ENCODE data around the gene APCDD1. TPM values are rescaled to one million over a fixed set of nuclear protein-coding genes. Genes with fewer than 3 reads are reported as not detected.
A peak's percentile ranks its signal among the peaks of the same experiment; 100 is the strongest.

APCDD1 gene
- total RNA-seq, 1 experiment from 2014 or later: 355 TPM

DNA sequence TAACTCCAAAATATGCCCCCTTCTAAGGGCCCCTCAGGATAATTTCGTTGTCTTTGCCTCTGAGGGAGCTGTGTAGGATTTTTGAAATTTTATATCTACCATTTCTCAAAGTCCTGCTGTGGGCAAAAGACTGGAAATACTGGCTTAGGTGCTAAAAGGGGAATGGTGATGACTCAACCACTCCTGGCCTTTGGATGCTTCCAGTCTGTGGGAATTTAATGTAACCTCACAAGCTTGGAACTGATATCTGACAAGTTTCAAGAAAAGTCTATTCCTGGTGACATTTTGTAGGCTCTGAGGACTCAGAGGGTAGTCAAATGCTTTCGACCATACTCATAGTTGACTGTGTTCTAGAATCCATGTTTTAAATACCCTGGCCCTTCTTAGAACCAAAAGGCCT lies 3.4 kb upstream of the APCDD1 start:
- intact Hi-C loops (cut with micrococcal nuclease; ENCODE audit: unreplicated experiment): loop anchor here (10.0 kb wide), 1 partner anchor 206 kb away; no protein-coding TSS in a partner anchor
- Histone ChIP-seq H3K4me1 (ENCODE audit: insufficient read depth, low read length, poor library complexity, severe bottlenecking) (peaks cover 38% of the 10 kb centered on the region), H3K4me3 (ENCODE audit: low read depth, low read length, poor library complexity, severe bottlenecking) (no peak overlapping the region), H3K27me3 (replicated peaks; ENCODE audit: insufficient read depth, low read depth, low read length, poor library complexity) (peaks cover 3% of the 10 kb centered on the region), H3K36me3 (ENCODE audit: insufficient read depth, low read length, poor library complexity, severe bottlenecking) (peaks cover 5% of the 10 kb centered on the region), H3K9me3 (ENCODE audit: low read depth, low read length, poor library complexity, severe bottlenecking) (no peaks in the 10 kb centered on the region), H3K27ac (ENCODE audit: low read depth, low read length, poor library complexity, severe bottlenecking) (no peak overlapping the region)
- DNase-seq (ENCODE audit: low spot score): no peak
- no TSS peak for BruUV-seq (replicated peaks)
- ChIA-PET POLR2A (ENCODE audit: low non-redundant PET) (interaction anchor here (0.7 kb wide), 1 partner anchor 42 kb away, joined by 3 read pairs; no protein-coding TSS in a partner anchor), CTCF (no interaction called here)
- TF ChIP-seq EZH2 (IDR thresholded peaks at IDR 0.05; ENCODE audit: borderline replicate concordance, low read depth, low read length, poor library complexity, severe bottlenecking): no peak
- TF ChIP-seq, protein P1, sequence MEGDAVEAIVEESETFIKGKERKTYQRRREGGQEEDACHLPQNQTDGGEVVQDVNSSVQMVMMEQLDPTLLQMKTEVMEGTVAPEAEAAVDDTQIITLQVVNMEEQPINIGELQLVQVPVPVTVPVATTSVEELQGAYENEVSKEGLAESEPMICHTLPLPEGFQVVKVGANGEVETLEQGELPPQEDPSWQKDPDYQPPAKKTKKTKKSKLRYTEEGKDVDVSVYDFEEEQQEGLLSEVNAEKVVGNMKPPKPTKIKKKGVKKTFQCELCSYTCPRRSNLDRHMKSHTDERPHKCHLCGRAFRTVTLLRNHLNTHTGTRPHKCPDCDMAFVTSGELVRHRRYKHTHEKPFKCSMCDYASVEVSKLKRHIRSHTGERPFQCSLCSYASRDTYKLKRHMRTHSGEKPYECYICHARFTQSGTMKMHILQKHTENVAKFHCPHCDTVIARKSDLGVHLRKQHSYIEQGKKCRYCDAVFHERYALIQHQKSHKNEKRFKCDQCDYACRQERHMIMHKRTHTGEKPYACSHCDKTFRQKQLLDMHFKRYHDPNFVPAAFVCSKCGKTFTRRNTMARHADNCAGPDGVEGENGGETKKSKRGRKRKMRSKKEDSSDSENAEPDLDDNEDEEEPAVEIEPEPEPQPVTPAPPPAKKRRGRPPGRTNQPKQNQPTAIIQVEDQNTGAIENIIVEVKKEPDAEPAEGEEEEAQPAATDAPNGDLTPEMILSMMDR (conservative IDR thresholded peaks at IDR 0.05; ENCODE audit: low read depth, low read length): no peak

DNA sequence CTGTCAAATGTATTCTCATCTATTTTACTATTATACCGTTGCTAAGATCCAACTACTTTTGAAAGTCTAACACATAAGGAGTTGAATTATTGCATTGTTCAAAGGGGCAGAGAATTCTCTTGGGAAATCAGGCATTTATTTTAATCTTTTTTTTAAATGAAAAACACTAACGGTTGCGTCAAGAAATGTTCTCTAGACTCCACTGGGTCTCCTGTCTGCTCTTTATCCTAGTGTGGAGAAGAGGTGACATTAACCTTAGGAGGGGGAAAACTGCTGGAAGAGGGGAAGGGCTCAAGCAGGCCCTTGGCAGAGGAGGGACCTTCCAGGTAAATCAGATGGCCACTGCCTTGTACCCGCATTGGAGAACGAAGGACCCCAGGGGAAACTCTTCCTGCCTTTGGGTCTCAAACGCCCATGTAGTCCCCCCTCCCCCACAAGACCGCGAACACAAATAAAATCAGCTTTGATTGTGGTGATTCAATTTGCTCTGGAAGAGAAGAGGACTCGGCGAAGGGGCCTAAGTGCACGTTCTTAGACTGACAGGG lies 1.1 kb upstream of the APCDD1 start:
- H3K27me3 ChIP-seq (replicated peaks; ENCODE audit: insufficient read depth, low read depth, low read length, poor library complexity): no peaks in the 10 kb centered on the region
- intact Hi-C loops (cut with micrococcal nuclease; ENCODE audit: unreplicated experiment): loop anchor here (10.0 kb wide), 1 partner anchor 209 kb away; no protein-coding TSS in a partner anchor

DNA sequence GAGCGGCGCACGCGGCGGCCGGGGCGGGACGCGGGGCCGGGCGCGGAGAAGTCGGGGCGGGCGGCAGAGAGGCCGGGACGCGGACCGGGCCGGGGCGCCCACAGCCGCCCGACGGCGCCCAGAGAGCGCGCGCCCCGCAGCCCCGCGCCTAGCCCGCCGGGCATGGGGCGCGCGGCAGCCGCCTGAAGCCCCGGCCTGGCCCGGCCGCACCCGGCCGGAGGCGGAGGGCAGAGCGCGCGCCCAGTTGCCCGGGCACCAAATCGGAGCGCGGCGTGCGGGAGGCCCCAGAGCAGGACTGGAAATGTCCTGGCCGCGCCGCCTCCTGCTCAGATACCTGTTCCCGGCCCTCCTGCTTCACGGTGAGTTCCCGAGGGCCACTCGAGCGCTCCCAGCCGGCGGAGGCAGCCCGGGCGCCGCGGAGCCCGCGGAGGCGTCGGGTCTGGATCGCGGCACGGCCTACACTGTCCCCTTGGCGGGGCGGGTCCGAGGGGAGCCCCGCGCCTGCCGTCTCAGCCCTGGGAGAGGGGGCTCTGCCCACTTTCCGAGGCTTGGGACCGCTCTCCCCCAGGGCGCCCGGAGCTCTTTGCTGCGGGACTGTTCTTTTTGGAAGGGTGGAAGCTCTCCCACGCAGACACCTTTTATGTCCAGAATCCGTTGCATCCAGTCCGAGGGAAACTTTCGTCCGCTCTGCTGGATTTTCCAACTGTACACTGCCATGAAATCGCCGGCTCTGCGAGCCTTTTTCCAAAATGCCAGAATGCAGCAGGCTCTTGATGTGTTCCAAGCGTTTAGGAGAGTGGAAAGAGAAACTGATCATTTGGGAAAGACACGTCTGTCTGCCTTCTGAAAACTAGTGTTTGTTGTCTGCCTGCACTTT lies 484 bp downstream of the APCDD1 start:
- no peak for TF ChIP-seq EZH2 (IDR thresholded peaks at IDR 0.05; ENCODE audit: borderline replicate concordance, low read depth, low read length, poor library complexity, severe bottlenecking)
- TF ChIP-seq, protein P1 (conservative IDR thresholded peaks at IDR 0.05; ENCODE audit: low read depth, low read length): no peak
- CTCF ChIA-PET: no interaction called here
- Histone ChIP-seq H3K4me1 (ENCODE audit: insufficient read depth, low read length, poor library complexity, severe bottlenecking) (peaks cover 45% of the 10 kb centered on the region), H3K9me3 (ENCODE audit: low read depth, low read length, poor library complexity, severe bottlenecking) (no peaks in the 10 kb centered on the region), H3K36me3 (ENCODE audit: insufficient read depth, low read length, poor library complexity, severe bottlenecking) (peaks cover 38% of the 10 kb centered on the region), H3K4me3 (ENCODE audit: low read depth, low read length, poor library complexity, severe bottlenecking) (peak overlapping the region; percentile 73), H3K27me3 (replicated peaks; ENCODE audit: insufficient read depth, low read depth, low read length, poor library complexity) (no peaks in the 10 kb centered on the region), H3K27ac (ENCODE audit: low read depth, low read length, poor library complexity, severe bottlenecking) (peak overlapping the region; percentile 99)
- BruUV-seq (replicated peaks): no TSS peak
- DNase-seq (ENCODE audit: low spot score): peak; percentile 35
- POLR2A ChIA-PET (ENCODE audit: low non-redundant PET): interaction anchor here (0.6 kb wide), 2 partner anchors 47 to 1455 kb away, joined by 3 to 13 read pairs; no protein-coding TSS in a partner anchor
- intact Hi-C loops (cut with micrococcal nuclease; ENCODE audit: unreplicated experiment): loop anchor here (10.0 kb wide), 1 partner anchor 210 kb away; no protein-coding TSS in a partner anchor

More for the DNA sequence above, 1.1 kb upstream of the APCDD1 start:
- POLR2A ChIA-PET (ENCODE audit: low non-redundant PET): no interaction called here
- no peak for TF ChIP-seq EZH2 (IDR thresholded peaks at IDR 0.05; ENCODE audit: borderline replicate concordance, low read depth, low read length, poor library complexity, severe bottlenecking)
- TF ChIP-seq, protein P1 (conservative IDR thresholded peaks at IDR 0.05; ENCODE audit: low read depth, low read length): no peak
- Histone ChIP-seq H3K9me3 (ENCODE audit: low read depth, low read length, poor library complexity, severe bottlenecking) (no peaks in the 10 kb centered on the region), H3K4me1 (ENCODE audit: insufficient read depth, low read length, poor library complexity, severe bottlenecking) (peaks cover 40% of the 10 kb centered on the region), H3K27ac (ENCODE audit: low read depth, low read length, poor library complexity, severe bottlenecking) (peak overlapping the region; percentile 76), H3K36me3 (ENCODE audit: insufficient read depth, low read length, poor library complexity, severe bottlenecking) (peaks cover 23% of the 10 kb centered on the region), H3K4me3 (ENCODE audit: low read depth, low read length, poor library complexity, severe bottlenecking) (peak overlapping the region; percentile 73)
- no TSS peak for BruUV-seq (replicated peaks)
- CTCF ChIA-PET: no interaction called here
- DNase-seq (ENCODE audit: low spot score): no peak
